Activated CD8-positive, alpha-beta memory T cell treated with anti-CD3 and anti-CD28 coated beads for 24 hours (primary cell): ENCODE data around the gene RIMBP2.

Experiments
- DNase-seq: peaks from one replicate; pipeline ENCODE4 v3.0.0-alpha.2; 2020

RIMBP2 gene

GRCh38 chr12:130622803-130623202, 93.3 kb downstream of the RIMBP2 start:
- DNase-seq = no peak

GRCh38 chr12:130621696-130622298, 94.3 kb downstream of the RIMBP2 start:
- DNase-seq = no peak

GRCh38 chr12:130620756-130621155, 95.3 kb downstream of the RIMBP2 start:
- peak; percentile 28 for DNase-seq

- peak; percentile 40 for DNase-seq
These were observed 95.8 kb downstream of the RIMBP2 start for GRCh38 chr12:130620281-130620680.

GRCh38 chr12:130619385-130620001, 96.6 kb downstream of the RIMBP2 start:
- peak; percentile 43 for DNase-seq

- peak; percentile 30 for DNase-seq
These were observed 98.9 kb downstream of the RIMBP2 start for GRCh38 chr12:130617219-130617618.

GRCh38 chr12:130615861-130616345, 100.2 kb downstream of the RIMBP2 start:
- peak; percentile 17 for DNase-seq

- no peak for DNase-seq
These were observed 101.6 kb downstream of the RIMBP2 start for GRCh38 chr12:130614530-130614905.

- peak; percentile 21 for DNase-seq
These were observed 102.1 kb downstream of the RIMBP2 start for GRCh38 chr12:130613831-130614529.

- DNase-seq = peak; percentile 24
These were observed 103.0 kb downstream of the RIMBP2 start for GRCh38 chr12:130613131-130613530.

GRCh38 chr12:130611026-130611905, 104.8 kb downstream of the RIMBP2 start:
- DNase-seq = peak; percentile 28

- no peak for DNase-seq
These were observed 106.1 kb downstream of the RIMBP2 start for GRCh38 chr12:130609966-130610365.

GRCh38 chr12:130608831-130609230, 107.3 kb downstream of the RIMBP2 start:
- DNase-seq = no peak

GRCh38 chr12:130608132-130608531, 108.0 kb downstream of the RIMBP2 start:
- DNase-seq = no peak

- no peak for DNase-seq
These were observed 109.9 kb downstream of the RIMBP2 start for GRCh38 chr12:130606231-130606630.

- DNase-seq = no peak
These were observed 112.6 kb downstream of the RIMBP2 start for GRCh38 chr12:130603396-130603965.

GRCh38 chr12:130602251-130602650, 113.8 kb downstream of the RIMBP2 start:
- no peak for DNase-seq

GRCh38 chr12:130601327-130601726, 114.8 kb downstream of the RIMBP2 start:
- DNase-seq = no peak

GRCh38 chr12:130596241-130596640, 119.9 kb downstream of the RIMBP2 start:
- DNase-seq = no peak

- no peak for DNase-seq
These were observed 120.5 kb downstream of the RIMBP2 start for GRCh38 chr12:130595566-130595965.

GRCh38 chr12:130593056-130593455, 123.0 kb downstream of the RIMBP2 start:
- DNase-seq = no peak

GRCh38 chr12:130592641-130593040, 123.5 kb downstream of the RIMBP2 start:
- no peak for DNase-seq

- DNase-seq = no peak
These were observed 124.4 kb downstream of the RIMBP2 start for GRCh38 chr12:130591736-130592135.
